Stimulated activated naive CD8-positive, alpha-beta T cell treated with anti-CD3 and anti-CD28 coated beads, Interleukin-15, Interleukin-2, amounts not matched to agents 100 U/mL and 50 U/mL, for 24 hours (primary cell): Measurements from ENCODE around the gene NRP2.

Experiments
- ATAC-seq: fragments of 150-1000 bp; cut with Tn5 transposase; one replicate; pipeline ENCODE4 v1.10.0; 2021
- DNase-seq: peaks from one replicate; pipeline ENCODE4 v3.0.0; 2021

NRP2 gene, protein sequence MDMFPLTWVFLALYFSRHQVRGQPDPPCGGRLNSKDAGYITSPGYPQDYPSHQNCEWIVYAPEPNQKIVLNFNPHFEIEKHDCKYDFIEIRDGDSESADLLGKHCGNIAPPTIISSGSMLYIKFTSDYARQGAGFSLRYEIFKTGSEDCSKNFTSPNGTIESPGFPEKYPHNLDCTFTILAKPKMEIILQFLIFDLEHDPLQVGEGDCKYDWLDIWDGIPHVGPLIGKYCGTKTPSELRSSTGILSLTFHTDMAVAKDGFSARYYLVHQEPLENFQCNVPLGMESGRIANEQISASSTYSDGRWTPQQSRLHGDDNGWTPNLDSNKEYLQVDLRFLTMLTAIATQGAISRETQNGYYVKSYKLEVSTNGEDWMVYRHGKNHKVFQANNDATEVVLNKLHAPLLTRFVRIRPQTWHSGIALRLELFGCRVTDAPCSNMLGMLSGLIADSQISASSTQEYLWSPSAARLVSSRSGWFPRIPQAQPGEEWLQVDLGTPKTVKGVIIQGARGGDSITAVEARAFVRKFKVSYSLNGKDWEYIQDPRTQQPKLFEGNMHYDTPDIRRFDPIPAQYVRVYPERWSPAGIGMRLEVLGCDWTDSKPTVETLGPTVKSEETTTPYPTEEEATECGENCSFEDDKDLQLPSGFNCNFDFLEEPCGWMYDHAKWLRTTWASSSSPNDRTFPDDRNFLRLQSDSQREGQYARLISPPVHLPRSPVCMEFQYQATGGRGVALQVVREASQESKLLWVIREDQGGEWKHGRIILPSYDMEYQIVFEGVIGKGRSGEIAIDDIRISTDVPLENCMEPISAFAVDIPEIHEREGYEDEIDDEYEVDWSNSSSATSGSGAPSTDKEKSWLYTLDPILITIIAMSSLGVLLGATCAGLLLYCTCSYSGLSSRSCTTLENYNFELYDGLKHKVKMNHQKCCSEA

DNA sequence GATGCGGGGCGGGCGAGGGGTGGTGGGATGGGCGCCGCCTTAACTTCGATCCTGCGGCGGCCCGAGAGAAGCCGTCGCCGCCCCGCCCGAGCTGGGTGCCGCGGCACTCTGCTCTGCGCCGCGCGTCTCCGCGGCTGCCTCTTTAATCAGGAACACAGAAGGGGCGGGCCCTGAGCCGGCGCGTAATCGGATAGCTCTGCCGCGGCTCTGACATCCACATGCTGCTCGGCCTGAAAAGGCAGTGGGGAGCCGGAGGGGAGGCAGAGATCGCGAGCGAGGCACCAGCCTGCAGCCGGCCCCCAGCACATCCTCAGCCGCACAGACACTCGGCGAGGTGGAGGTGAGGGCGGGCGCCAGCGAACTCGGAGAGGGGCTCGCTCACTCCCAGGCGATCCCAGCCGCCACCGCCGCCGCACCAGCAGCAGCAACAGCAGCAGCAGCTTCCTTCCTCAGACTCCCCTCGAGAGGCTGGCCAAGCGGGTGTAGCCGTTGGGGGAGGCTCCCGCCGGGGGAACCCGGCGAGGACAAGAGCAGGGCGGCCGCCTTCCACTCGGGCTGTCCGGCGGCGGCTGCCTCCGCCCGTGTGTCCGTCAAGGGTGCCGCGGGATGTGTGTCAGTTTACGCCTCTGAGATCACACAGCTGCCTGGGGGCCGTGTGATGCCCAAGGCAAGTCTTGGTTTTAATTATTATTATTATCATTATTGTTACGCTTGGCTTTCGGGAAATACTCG is at the start of gene NRP2:
Gene NRP2, plus strand, starts transcription at position 263 of the 732 bp plus-strand sequence. CDS start 790 bp downstream, outside the sequence.
- ATAC-seq: peak; percentile 74
- DNase-seq: peak; percentile 67

DNA sequence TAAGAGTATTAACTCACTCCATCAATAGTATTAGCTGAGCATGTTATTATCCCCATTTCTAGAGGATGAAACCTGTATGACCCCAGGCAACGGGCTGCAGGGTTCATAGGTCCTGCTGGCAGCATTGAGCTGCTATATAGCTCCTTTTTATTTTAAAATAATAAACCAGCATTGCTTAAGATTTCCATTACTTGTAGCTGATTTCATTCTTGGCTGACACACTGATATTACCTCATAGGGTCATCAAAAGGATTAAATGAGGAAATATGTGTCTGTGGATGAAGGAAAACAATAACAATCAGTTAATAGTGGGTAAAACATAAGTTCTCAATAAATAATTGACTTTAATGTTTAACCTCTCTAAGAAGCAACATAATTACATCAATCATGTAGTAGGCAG is 48.3 kb upstream of the NRP2 start:
- no peak for ATAC-seq
- DNase-seq: no peak

DNA sequence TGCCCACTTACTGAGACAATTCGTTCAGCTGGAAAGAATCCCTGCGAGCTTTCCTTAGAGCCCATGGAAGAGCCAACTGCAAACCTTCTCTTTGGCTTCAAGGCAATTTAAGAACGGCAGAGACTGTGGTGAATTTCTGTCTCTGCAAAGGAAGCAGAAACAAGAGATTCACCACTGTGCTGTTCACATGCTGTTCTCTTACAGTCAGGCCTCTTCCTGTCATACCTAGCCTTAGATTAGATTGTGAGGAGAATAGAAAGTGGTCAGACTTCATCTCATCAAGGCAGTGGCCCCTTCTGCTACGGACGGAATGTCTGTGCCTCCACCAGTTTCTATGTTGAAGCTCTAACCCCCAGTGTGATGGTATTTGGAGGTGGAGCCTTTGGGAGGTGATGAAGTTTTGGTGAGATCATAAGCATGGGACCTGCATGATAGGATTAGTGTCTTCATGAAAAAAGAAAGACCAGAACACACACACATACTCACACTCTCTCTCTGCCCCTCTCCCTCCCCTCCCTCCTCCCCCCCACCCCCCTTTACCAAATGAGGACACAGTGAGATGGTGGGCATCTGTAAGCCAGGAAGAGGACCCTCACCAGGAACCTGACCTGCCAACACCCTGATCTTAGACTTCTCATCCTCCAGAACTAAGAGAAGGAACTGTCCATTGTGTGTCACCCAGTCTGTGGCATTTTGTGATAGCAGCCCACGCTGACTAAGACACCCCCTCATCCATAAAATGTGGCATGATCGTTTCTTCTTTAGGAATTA is 45.6 kb upstream of the NRP2 start:
- DNase-seq (no peak), ATAC-seq (no peak)

DNA sequence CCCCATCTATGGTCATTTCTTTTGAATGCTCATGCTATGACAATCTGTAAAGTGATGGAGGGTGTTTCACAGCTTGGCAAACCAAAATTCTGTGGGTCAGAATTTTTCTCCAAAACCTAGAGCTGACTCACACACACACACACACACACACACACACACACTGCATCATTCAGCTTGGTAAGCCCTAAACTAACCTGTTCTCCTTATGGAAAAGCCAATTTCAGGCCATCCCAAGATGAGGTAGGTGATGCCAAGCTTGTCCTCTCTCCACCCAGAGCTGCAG is 45.0 kb upstream of the NRP2 start:
- ATAC-seq (no peak), DNase-seq (no peak)

DNA sequence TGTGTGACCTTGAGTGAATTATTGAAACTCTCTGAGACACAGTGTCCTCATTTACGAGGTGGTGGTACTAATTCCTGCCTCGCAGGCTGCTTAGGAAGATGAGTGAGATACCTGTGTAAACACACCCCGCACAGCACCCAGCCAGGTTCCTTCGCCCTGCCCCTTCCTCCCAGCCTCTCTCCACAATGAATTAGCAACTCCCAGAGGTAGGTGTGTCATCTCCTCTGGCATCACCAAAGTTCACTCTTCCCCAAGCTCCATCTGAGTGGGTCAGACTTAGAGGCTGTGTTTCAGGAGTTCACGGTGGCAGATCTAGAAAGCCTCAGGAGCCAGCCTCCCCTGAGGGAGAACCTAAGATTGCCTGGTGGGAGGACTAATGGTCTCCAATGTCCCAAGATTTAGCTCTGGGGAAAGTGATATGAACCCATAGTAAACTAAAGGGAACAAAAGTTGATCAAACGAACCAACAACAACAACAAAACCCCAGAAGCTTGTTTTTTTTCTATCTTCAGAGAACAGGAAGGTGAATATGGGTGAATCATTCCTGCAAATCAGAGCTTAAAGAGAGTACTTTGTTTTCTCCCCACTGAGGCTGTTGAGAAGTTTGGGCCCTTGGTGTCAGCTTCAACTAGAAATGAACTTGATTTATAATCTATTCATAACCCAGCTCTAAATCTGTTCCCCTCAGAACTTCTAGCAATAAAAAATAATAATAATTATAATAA is 44.4 kb upstream of the NRP2 start:
- ATAC-seq: peak; percentile 20

DNA sequence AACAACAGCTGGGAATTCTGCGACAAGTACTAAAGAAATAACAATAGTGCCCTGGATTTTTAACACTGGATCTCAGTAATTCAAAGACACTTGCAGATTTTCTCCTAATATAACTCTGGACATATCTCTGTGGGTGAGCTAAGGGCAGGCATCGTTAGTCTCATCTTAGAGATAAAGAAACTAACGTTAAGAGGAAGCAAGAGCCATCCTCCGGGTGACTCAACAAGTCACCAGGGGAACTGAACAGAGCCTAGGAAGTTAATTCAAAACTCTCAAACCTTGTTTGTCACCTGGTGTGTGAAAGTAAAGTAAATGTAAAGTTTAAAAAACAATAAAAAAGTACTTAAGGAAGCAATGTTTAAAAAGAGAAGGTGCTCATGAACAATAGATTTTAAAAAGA is 41.6 kb upstream of the NRP2 start:
- DNase-seq (no peak), ATAC-seq (no peak)

More for the DNA sequence above, 44.4 kb upstream of the NRP2 start:
- no peak for DNase-seq

DNA sequence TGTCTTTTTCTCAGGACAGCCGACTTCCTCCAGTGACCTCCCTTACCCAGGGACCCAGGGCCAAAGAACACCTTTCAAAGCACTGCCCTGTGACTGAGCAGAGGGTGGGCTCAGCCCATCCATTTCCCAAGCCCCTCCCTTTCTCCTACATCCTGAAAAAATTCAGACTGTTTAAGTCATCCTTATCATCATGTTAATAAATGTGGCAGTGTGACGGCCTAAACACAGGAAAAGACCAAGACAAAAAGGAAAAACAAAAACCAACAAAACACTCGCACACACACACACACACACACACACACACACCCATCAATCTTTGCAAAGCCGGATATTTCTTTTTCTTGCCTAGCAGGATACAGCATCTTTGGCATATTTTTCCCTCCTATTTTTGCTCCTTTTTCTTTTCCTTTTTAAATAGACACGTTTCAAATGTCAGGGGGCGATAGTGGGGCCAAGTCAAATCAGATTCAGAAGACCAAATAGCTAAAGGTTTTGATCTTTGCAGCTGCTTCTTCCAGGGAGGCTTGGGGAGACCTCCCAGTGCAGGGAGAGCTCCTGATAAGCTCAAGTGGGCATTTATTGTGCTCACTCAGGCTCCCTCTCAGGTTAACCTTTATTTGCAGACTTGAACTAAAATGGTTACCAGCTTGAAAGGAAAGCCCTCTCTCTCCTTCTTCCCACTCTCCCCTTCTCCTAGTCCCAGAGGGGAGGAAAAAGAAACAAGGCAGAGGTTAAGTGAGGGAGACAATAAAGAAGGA is 39.5 kb upstream of the NRP2 start:
- ATAC-seq (no peak), DNase-seq (no peak)

DNA sequence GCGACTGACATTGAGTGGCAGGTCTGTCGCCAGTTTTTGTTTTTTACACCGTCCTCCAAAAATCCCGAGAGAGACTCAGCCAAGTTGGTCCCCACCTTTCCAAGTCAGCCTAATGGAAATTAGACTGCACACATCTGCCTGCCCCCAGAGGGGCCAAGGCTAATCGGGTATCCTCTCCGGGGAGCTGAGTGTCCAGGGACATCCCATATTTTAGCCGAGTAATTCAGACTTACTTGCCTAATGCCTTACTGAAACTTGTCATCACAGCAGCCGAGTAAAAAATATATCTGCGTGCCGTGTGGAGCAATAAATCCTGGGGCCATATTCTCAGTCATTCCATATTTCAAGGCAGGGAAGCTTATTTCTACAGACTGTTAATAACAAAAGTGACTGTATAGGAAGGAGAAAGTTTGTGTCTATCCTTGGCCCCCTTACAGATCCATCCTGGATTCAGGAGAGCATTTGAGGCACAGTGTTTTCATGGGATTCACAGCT is 38.9 kb upstream of the NRP2 start:
- no peak for ATAC-seq
- no peak for DNase-seq

DNA sequence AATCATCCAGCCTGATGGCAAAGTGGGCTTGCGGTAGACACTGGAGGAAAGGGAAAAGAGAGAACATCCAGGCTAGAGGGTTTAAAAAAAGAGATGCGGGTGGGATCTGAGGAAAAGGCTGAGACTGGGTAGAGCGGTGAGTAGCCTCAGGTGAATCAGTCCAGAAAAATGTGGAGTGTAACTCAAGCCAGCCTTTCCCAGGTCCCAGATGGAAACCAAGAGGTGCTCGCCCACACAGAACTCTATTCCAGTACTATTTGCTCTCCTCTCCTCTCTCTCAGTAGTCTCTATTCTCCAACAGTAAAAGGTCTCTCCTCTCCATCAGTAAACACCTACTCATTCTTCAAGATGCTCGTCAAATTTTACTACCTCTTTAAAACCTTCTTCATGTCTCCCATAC is 38.3 kb upstream of the NRP2 start:
- ATAC-seq (no peak), DNase-seq (no peak)

DNA sequence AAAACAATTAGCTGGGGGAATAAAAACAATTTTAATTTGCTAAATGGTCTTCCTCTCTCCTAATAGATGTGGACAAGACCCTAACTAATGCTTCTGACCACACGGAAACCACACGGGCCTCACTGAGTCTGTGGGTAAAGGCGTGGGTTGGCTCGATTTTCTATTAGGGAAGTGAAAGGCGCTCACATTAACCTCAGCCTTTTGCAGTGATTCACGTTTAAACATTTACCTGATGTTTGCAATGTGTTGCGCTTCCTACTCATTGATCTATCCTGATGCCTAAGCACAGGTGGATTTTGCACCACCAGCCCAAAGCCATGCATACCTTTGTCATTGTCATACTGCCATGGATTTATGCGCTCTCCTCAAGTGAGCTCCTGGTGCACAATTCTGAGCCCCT is 35.6 kb upstream of the NRP2 start:
- no peak for DNase-seq
- no peak for ATAC-seq

DNA sequence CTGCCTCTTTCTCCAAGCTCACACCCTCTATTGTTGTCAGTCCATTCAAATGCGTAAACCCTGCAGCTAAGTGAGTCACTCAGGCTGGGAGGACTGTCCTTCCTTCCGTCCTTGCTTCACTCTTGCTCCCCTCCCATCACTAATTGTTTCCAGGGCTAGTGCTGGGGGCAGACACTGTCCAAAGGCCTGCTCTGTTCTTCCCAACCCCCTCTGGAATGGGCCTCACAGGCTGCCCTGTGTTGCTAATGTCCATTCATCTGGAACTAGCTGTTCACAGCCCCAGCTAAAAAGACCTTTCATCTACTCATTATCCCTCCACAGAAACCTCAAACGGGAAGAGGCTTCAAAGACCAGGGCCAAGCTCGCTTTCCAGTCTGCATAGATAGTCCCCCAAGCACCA is 31.9 kb upstream of the NRP2 start:
- DNase-seq (no peak), ATAC-seq (no peak)

DNA sequence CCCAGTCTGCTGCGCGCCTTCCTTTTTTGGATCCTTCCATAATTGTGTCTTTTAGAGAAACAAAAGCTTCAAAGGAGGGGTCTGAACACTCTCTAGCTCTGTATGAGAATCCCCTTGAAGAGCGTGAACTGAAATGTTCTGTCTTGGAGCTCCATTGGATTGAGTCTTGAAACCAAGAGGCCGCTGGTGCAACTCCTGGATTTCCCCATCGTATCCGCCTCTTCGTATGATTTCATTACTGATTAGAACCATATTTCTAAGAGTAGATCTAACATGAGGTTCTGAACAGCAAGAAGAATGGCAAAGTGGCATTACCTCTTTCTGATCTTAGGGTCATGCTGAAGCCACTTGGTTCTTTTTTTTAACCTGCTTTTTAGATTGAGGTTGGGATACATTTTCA is 31.4 kb upstream of the NRP2 start:
- ATAC-seq (no peak), DNase-seq (no peak)

DNA sequence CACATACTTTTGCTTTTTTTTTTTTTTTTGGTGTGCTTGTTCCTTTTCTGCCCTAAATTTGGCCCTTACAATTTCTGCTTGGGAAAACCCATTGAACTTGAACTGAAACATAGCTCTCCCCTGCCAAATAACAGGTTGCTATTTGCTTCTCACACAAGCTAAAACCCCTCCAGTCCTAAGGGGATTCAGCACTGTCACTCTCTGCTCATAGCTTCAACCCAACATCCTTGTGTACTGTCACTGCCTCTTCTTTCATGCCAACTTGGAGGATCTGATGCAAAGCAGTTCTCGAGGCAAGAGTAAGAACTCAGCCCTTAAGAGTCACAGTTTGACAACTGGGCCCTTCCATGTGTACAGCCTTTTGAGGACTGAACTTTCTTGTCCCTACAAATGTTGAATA is 30.6 kb upstream of the NRP2 start:
- no peak for ATAC-seq
- no peak for DNase-seq

DNA sequence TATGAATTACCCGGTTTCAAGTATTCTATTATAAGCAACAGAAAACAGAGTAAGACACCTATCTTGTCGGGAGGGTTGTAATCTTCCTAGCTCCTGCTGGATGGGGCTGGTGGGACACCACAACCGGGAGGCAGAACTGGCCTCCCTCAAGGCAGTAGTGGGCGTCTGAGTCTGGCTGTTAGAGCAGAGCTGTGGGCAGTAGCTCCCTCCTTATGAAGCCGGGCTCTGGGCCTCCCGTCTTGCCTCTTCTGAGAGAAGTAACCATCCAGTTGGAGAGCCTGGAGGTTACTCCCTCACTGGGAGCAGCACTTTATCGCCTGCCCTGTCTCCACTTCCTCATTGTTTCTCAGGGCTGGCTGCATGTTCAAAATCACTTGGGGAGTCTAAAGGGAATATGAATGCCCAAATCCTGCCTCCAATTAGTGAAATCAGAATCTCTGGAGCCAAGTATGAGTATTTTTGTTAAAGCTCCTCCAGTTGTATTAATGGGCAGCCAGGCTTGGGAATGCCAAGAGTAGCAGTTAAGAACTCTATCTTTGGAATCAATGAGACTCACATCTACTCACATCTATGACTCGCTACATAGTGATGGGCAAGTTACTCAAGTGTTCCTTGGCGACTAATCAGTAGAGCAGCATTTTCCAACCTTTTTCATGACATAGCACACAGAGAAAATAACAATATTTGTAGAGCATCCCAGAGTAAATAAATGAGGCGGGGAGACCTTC is 27.3 kb upstream of the NRP2 start:
- ATAC-seq (peak; percentile 58), DNase-seq (no peak)

DNA sequence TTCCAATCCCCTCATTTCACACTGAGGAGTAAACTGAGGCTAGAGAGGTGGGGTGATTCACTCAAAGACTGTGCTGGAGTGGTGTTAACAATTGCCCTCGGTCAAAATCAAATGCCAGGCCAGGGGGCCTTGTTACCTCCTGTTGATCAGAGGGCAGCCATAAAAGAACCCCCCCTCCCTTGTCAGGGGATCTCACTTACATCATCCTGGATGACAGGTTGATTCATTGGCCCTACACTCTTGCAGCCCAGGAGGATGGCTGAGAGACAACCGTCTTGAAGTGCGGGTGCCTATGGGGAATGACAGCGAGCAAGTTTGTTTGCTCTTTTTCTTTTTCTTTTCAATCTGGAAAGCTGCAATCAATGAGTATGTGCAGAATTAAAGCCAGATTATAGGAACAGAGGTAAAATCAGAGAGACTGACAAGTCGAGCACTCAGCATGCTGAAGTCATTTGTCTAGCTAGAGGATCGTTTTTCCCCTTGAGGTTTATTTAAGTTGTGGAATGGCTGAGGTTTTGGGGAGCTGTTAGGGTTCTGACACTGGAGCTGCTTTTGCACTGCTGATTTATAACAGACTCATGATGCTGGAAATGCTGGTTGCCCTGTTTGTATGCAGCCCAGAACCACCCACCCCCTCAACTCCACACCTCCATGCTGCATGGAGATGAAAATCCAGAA is 26.4 kb upstream of the NRP2 start:
- no peak for DNase-seq
- no peak for ATAC-seq

DNA sequence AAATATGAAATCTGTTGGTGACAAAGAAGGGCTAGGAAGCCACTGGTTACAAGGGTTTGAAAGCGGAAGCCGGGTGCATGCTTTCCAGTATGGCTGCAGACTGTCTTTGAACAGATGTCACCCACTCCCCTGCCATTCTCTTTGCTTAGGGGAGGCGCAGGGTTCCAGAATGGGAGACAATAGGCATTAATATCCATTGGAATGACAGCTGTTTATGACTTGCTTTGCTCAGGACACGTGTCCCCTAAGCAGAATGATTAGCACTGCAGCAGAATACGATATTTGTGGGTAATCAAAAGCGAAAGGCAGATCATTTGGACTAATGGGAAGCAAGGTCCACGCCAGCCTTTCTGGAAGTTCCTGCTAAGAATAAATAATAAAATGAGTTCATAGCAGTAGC is 25.8 kb upstream of the NRP2 start:
- ATAC-seq: no peak
- no peak for DNase-seq

DNA sequence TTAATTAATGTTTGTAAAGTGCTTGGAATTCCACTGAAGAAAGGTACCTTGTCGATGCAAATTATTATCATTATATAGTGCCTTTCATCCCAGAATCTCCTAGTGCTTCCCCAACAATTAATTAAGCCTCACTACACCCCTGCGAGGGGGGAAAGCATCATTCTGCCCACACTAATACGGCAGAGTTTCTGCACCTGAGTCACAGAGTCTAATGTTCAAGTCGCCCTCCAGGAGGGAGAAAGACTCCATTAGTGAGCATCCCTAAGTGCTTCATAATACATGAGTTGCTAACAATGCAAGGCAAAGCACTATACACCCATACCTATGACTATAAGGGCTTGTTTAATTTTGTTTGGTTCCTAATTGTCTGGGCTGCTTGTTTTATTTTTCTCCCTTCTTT is 25.4 kb upstream of the NRP2 start:
- DNase-seq (no peak), ATAC-seq (no peak)

DNA sequence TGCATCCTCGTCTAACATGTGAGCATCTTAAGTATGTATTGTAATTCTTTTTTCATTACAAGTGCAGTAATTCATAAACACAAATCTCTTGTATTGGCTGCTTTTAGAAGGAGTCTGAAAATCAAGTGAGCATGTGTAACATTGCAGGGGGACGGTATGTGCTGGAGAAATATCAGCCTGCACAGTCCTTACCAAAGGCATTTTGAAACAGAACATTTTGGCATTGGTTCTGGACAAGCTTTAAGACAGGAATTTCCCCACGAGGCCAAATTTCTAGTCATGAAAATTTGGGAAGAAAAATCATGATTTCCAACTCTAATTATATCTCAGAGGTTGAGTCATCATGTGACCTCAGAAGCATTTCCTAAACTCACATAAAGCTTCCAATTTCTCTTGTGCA is 24.7 kb upstream of the NRP2 start:
- ATAC-seq (no peak), DNase-seq (no peak)

DNA sequence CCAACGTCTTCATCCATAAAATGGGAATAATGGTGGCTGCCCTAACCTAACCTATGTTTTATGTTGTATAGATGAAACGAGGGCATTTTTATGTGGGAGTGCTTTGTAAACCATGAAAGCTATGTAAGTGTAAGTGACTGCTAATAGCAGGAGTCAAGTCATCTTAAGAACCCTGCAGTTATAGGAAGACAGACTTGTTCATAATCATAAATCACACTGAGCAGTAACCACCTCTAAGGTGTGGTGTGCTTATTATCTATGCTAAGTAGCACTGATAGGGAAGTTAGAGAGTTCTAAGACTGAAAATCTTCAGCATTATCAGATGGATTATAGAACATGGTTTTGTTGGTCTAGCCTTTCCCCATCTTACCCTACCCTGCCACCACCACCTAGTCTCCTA is 24.2 kb upstream of the NRP2 start:
- no peak for DNase-seq
- no peak for ATAC-seq
